ENCODE measurements around the gene RNF135.
"Not testable (repeated sequence)": the region's sequence is repeated elsewhere in the genome, so short reads cannot be mapped to it uniquely, and the experiment has no call there.

Gene RNF135, protein sequence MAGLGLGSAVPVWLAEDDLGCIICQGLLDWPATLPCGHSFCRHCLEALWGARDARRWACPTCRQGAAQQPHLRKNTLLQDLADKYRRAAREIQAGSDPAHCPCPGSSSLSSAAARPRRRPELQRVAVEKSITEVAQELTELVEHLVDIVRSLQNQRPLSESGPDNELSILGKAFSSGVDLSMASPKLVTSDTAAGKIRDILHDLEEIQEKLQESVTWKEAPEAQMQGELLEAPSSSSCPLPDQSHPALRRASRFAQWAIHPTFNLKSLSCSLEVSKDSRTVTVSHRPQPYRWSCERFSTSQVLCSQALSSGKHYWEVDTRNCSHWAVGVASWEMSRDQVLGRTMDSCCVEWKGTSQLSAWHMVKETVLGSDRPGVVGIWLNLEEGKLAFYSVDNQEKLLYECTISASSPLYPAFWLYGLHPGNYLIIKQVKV

DNA sequence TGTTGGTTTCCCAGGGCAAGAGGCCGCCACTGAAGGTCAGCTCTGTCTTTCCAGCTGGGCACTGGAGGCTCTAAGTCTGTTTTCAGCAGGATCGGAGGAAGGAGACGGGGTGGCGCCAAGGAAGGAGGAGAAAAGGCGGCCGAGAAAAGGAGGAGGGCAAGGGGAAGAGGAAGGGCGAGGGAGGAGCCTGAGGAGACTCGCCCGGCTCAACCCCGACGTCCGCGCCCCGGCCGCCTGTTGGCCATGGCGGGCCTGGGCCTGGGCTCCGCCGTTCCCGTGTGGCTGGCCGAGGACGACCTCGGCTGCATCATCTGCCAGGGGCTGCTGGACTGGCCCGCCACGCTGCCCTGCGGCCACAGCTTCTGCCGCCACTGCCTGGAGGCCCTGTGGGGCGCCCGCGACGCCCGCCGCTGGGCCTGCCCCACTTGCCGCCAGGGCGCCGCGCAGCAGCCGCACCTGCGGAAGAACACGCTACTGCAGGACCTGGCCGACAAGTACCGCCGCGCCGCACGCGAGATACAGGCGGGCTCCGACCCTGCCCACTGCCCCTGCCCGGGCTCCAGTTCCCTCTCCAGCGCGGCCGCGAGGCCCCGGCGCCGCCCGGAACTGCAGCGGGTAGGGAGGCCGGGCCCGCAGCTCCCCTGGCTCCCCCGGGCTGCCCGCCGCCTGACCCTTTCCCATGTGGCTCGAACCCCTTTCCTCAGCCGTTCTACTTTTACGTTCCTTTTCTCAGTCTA is at the start of gene RNF135:
Gene RNF135, plus strand, starts transcription at position 209 of the 737 bp plus-strand sequence. Its CDS starts 35 bp downstream, at position 244.
- DNase-seq: peak; percentile 87

DNA sequence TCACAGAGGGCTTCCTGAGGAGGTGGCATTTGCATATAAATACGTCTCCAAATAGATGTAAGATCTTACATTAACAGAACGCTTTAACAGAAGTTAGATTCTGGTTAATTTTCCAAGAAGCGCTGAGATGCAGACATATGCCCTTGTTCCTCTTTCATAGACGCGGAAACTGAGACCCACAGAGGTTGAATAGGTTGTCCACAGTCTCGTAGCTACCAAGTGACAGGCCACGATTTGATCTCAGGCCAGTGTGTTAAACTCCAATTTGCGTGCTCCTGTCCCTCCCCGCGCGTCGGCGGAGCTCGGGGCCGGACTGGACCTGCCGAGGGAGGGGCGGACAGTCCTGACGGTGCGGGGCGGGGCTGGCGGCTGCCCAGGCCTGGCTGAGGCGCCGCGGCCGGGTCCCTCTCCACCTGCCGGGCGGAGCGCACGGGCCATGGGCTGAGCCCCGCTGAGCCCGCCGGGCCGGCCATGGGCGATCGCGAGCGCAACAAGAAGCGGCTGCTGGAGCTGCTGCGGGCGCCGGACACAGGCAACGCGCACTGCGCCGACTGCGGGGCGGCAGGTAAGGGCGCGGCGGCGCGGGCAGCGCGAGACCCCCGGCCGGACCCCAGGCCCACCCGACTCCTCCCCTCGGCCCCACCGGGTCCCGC is 49.2 kb upstream of the RNF135 start, which contains the start of gene ADAP2:
Gene ADAP2, plus strand, starts transcription at position 402 of the 653 bp plus-strand sequence. Its CDS starts 70 bp downstream, at position 472.
- peak; percentile 62 for DNase-seq

DNA sequence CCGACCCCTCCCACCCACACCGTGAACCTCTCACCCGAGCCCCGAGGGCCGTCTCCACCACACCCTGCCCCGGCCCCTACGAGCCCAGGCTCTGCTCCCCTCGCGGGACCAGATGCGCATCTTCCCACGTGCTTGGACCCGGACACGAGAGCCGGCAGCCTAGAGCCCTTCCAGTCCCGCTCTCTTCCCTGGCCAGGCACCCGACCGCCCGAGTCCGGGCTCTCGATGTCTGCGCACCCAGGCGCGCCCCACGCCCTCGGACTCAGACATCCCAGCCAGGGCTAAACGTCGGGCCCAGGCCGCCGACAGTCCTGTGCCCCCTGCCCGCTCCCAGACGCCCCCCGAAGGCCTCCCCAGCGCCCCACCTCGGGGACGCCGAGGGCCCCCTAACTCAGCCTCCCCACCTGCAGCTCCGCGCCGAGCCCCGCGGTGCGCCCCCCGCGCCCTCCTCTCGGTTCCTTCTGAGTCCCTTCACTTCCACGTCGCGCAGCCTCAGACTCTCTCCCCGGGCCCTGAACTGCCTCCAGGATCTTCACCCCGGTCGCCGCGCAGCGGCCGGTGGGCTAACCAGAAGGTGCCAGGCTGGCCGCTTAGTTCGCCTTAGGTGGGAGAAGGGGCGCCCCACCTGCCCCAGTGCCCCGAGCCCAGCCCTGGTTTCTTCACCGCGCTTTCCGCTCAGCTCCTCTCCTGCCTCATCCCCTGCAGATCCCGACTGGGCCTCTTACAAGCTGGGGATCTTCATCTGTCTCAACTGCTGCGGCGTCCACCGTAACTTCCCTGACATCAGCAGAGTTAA is 48.4 kb upstream of the RNF135 start:
- peak; percentile 12 for DNase-seq

- no peak for DNase-seq
Measured at GRCh38 chr17:30924341-30924740, 46.5 kb upstream of the RNF135 start.

DNA sequence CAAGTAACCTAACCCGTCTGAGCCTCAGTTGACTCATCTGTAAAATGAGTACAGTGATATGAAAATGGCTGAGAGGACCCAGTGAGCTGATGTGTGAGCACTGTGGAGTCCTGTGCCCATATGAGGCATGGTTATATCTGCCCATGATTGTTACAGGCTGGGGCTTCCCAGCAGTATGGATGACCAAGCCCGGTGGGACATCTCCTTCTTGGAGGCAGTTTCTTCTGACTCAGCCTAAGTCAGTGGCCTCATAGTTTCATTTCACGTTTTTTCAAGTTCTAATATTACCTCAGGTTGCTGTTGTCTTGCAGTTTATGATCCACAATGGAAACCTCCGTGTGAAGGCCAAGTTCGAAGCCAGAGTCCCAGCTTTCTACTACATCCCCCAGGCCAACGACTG is 44.3 kb upstream of the RNF135 start:
- DNase-seq: no peak

DNA sequence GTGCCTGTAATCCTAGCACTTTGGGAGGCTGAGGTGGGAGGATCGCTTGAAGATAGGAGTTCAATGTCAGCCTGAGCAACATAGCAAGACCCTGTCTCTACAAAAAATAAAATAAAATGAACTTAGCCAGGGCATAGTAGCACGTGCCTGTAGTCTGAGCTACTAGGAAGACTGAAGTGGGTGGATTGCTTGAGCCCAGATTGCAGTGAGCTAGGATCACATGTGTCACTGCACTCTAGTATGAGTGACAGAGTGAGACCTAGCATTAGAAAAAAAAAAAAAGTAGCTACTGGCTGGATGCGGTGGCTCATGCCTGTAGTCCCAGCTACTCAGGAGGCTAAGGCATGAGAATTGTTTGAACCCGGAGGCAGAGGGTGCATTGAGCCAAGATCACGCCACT is 43.1 kb upstream of the RNF135 start:
- DNase-seq: no peak

DNA sequence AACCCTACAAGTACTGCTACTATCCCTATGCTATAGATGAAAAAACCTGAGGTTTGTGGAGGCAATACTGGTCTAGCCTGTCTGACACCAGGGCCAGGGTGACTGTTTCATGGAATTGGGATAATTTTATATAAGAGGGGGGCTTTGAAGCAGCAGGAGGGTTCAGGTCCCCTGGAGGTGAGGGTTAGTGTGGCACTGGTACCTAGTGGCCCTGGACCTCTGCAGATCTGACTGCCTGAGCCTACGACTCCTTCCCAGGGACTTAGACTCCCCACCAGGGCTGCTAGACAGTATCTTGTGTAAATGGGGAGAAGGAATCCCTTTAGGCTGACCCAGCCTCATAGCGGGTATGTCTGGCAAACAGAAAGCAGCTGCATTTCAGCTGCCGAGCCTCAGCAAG is 42.3 kb upstream of the RNF135 start:
- no peak for DNase-seq

DNA sequence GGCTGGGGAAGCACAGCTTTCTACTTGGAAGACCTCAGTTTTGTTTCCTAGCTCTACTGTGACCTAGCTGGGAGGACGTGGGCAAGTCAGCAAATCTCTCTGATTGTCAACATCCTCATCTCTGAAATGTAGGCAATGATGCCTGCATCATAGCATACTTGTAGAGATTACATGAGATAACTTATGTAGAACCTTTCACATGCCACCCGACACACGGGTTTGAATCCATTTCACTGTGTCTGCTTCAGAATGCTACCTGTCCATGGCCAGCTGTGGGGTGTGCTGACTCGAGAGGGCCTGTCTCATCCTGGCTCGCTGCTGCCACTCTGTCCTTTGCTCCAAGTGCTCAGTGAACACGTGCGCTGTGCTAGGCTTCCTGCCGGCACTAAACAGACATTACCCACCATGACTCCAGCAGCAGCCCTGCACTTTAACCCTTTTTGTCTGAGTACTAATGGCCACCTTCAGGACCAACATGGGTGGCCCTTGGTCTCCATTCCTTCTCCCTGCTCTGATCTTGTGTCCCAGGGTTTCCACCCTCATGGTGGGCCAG is 41.7 kb upstream of the RNF135 start:
- DNase-seq: peak; percentile 19

DNA sequence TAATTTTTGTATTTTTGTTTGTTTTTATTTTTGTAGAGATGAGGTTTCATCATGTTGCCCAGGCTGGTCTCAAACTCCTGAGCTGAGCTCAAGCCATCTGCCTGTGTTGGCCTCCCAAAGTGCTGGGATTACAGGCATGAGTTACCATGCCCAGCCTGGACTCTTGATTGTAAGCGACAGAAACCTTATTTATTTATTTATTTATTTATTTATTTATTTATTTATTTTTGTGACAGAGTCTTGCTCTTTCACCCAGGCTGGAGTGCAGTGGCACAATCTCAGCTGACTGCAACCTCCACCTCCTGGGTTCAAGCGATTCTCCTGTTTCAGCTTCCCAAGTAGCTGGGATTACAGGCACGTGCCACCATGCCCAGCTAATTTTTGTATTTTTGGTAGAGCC is 41.0 kb upstream of the RNF135 start:
- not testable (repeated sequence) for DNase-seq

- DNase-seq: no peak
Measured at GRCh38 chr17:30930495-30930894, 40.3 kb upstream of the RNF135 start.

- not testable (repeated sequence) for DNase-seq
Measured at GRCh38 chr17:30931582-30931981, 39.3 kb upstream of the RNF135 start.

DNA sequence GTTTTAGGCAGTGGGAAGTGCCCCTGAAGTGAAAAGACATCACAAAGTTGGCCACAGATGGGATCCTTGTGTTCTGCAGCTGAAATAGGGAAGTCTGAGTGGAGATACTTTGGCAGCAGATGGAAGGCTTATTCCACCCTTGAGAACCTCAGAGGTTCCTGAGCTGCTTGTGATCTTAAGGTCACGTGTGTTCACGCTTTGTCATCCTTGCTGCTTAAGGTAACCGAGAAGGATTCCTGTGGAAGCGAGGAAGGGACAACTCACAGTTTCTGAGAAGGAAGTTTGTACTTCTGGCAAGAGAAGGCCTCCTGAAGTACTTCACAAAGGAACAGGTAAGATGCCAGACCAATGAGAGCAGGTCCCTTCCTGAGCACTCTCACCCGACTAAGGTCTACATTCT is 36.9 kb upstream of the RNF135 start:
- DNase-seq: no peak

GRCh38 chr17:30939051-30939689 is 31.7 kb upstream of the RNF135 start:
- no peak for DNase-seq

GRCh38 chr17:30942308-30943079 is 28.3 kb upstream of the RNF135 start:
- DNase-seq: no peak

DNA sequence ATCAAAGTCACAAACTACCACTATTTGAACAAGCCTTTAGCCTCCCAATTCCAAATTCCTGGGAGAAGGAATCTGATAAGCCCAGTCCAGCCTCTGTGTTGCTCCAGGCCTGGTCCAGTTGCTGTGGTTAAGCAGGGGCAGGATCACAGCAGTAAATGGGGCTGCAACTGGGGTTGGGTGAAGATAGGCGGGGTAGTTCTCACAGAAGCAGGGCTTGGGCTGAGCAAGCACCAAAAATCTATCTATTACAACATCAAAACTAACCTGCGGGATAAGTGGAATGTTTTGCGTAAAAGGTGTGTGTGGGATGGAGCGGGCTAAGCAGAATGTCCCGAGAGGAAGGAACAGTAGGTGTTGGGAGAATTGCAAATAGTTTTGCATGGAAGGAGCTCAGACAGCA is 23.0 kb upstream of the RNF135 start:
- no peak for DNase-seq

GRCh38 chr17:30950189-30950588 is 20.6 kb upstream of the RNF135 start:
- DNase-seq: no peak

DNA sequence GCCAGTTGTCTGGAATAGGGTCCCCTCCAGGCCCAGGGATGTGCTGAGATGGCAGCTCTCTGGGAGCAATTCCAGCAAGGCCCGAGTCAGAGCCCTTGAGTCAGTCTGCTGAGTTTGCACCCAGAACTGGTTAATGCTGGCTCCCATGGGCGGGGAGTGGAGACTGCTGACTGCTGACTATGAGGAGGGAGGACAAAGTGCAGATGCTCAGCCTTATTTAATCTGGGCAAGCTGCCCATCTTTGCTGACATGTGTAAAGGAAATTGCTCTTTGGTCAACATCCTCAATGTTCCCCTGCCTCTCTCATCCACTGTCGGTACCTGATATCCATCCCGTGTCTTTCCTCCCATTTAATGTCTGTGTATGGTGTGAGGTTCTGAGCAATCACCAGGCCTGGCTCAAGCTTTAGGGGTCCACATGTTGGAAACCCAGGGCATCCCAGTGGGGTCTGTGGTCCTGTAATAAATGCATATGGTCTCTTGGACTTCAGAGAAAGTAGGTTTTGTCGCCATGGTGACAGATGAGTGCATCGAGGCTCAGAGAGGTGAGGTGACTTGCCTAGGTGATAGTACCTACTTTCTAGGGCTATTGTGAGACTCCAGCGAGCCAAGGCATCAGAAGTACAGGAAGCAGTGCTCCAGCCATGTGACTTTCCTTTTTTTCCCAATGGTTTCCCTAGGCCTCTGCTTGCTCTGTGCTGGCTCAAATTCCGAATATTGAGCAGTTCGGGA is 20.0 kb upstream of the RNF135 start:
- DNase-seq: peak; percentile 82

DNA sequence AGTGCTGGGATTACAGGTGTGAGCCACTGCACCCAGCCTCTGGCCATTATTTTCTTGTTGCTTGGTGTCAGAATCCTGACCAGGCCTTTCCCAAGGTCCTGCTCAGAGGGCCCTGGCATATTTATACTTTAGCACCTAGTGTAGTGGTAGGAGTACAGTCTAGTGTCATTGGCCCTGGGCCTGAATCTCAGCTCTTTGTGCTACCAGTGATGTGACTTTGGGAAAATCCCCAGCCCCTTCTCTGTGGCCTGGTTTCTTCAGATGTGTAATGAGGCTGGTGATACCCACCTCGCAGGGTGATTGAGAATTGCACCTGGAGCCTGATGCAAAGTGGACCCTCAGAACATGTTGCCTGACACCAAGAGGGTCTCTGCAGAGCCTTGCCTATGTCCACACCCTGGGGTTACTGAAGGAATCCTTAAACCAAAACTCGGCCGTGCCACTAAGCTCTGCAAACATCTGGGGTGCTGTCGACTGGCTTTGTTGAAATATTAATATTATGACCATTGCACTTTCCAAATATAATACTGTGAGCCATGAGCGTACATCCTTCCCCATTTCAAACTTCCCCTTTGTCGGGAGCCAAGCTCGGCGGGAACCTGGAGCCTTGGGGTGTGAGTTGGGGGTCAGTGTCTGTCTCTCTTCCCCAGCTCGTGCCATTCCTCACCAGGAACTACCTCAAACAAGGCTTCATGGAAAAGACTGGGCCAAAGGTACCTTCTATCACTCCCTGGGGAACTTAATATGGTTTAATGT is 18.0 kb upstream of the RNF135 start:
- no peak for DNase-seq

GRCh38 chr17:30954046-30954830 is 16.6 kb upstream of the RNF135 start:
- no peak for DNase-seq
